K562 (cell line): ENCODE measurements around the gene RALGPS1. TPM values are rescaled to one million over a fixed set of nuclear protein-coding genes. Genes with fewer than 3 reads are reported as not detected.
A peak's percentile ranks its signal among the peaks of the same experiment; 100 is the strongest.

Experiments
- ATAC-seq: fragments of 200-7000 bp; cut with Tn5 transposase; 3 replicates; pipeline ENCODE4 v1.9.1; 2020; ENCODE audit warnings: moderate library complexity
- BruUV-seq: library from RNA; stranded (reverse); fragments of 400-500 nt; replicated peaks from 2 replicates; lab custom pipeline; 2021; lab: Mats Ljungman, UMichigan
- CTCF ChIA-PET: fragments of 300-600 bp; formaldehyde crosslinking; extraction: SDS; loops from one replicate; lab custom pipeline; 2021; ENCODE audit warnings: low intra/inter-chr PET ratio; lab: Yijun Ruan, JAX
- POLR2A ChIA-PET: fragments of 300-600, 350-650 bp; sonication (Branson Sonifier 250); formaldehyde crosslinking; extraction: SDS; loops from one replicate; lab custom pipeline; 2021; ENCODE audit warnings: antibody characterized with exemption, inconsistent platforms; lab: Yijun Ruan, JAX
- DNase-seq, 4 experiments: peaks; one replicate each; pipeline versions ENCODE4 v3.0.0 to v3.0.0-alpha.2; 2011 to 2018; ENCODE audit warnings: low spot score in 3 of 4, mixed read lengths in 3 of 4; ENCODE audit errors: extremely low read depth in 1 of 4
- FAIRE-seq: peaks from 2 replicates; lab custom pipeline; 2011; peaks lifted over from hg19 to GRCh38; lab: Jason Lieb, UNC
- H2AFZ ChIP-seq: 2 replicates; pipeline ENCODE4 v1.6.0; 2011; ENCODE audit warnings: low read depth, low read length, control low read depth, inconsistent platforms
- H3K27ac ChIP-seq: fragments of 200-600 bp; 3 replicates; pipeline ENCODE4 v1.8.0; 2011; ENCODE audit warnings: low read depth, mild to moderate bottlenecking, control low read depth, inconsistent platforms, low read length, moderate library complexity, mixed read lengths; ENCODE audit errors: extremely low read depth
- H3K27me3 ChIP-seq, 2 experiments: fragments of 300-600 bp in 1 of 2; 2 replicates in 1 of 2; 3 replicates in 1 of 2; pipeline versions ENCODE4 v1.6.0 to v1.8.0; 2011; ENCODE audit warnings: inconsistent platforms in 2 of 2, low read length in 2 of 2, mild to moderate bottlenecking in 1 of 2, mixed read lengths in 1 of 2, moderate library complexity in 1 of 2; ENCODE audit not compliant: control insufficient read depth in 2 of 2, insufficient read depth in 2 of 2
- H3K36me3 ChIP-seq: fragments of 300-600 bp; 3 replicates; pipeline ENCODE4 v1.8.0; 2011; ENCODE audit warnings: mild to moderate bottlenecking, low read length, inconsistent platforms; ENCODE audit not compliant: control insufficient read depth, insufficient read depth
- H3K4me1 ChIP-seq, 2 experiments: fragments of 200-600 bp in 1 of 2; replicated peaks in 1 of 2; 2 replicates in 1 of 2; 3 replicates in 1 of 2; pipeline versions ENCODE4 v1.5.1 to v1.8.0; 2011; ENCODE audit warnings: inconsistent platforms in 2 of 2, low read length in 2 of 2, mild to moderate bottlenecking in 1 of 2, mixed read lengths in 1 of 2, moderate library complexity in 1 of 2; ENCODE audit not compliant: control insufficient read depth in 2 of 2, insufficient read depth in 2 of 2
- H3K4me2 ChIP-seq: 2 replicates; pipeline ENCODE4 v1.6.1; 2011; ENCODE audit warnings: low read length, control low read depth, inconsistent platforms, mixed read lengths; ENCODE audit not compliant: insufficient read depth
- H3K4me3 ChIP-seq: fragments of 200-600 bp; sonication (generic), shearing (Covaris generic); 2 replicates; pipeline ENCODE4 v1.5.1; 2016; ENCODE audit warnings: control low read depth, inconsistent platforms
- H3K79me2 ChIP-seq: fragments of 200-600 bp; 3 replicates; pipeline ENCODE4 v1.8.0; 2011; ENCODE audit warnings: low read length, inconsistent platforms; ENCODE audit not compliant: control insufficient read depth, insufficient read depth
- H3K9ac ChIP-seq, 2 experiments: 2 replicates each; pipeline versions ENCODE4 v1.6.0 to v1.6.1; 2011; ENCODE audit warnings: low read depth in 2 of 2, low read length in 2 of 2, control low read depth in 1 of 2, inconsistent platforms in 1 of 2, mild to moderate bottlenecking in 1 of 2, mixed read lengths in 1 of 2; ENCODE audit not compliant: insufficient read depth in 1 of 2
- H3K9me1 ChIP-seq: one replicate; pipeline ENCODE4 v1.6.0; 2011; ENCODE audit warnings: inconsistent platforms, mild to moderate bottlenecking, low read length, moderate library complexity; ENCODE audit not compliant: control insufficient read depth, insufficient read depth
- H3K9me3 ChIP-seq: replicated peaks from 2 replicates; pipeline ENCODE4 v1.5.1; 2011; ENCODE audit warnings: low read depth, low read length, inconsistent platforms; ENCODE audit not compliant: control insufficient read depth, insufficient read depth
- H4K20me1 ChIP-seq: replicated peaks from 2 replicates; pipeline ENCODE4 v1.6.1; 2011; ENCODE audit warnings: low read length, inconsistent platforms, mixed read lengths; ENCODE audit not compliant: control insufficient read depth, insufficient read depth
- EGR1 ChIP-seq: fragments of 450-650 bp; conservative IDR thresholded peaks from 2 replicates; pipeline ENCODE4 v1.6.1; 2017; ENCODE audit warnings: mild to moderate bottlenecking
- ETS2 ChIP-seq: IDR thresholded peaks from 2 replicates; pipeline ENCODE4 v1.6.1; 2016; ENCODE audit warnings: borderline replicate concordance, missing genetic modification characterization, mild to moderate bottlenecking, moderate library complexity, missing compliant biosample characterization; ENCODE audit not compliant: poor library complexity, severe bottlenecking
- EZH2 ChIP-seq: IDR thresholded peaks from 2 replicates; pipeline ENCODE4 v1.6.1; 2012; ENCODE audit warnings: low read depth, mild to moderate bottlenecking, inconsistent platforms, low read length, borderline replicate concordance
- KAT7 ChIP-seq: sonication (generic); formaldehyde crosslinking; IDR thresholded peaks from 2 replicates; pipeline ENCODE4 v1.8.0; 2022; ENCODE audit warnings: missing genetic modification reagents, mild to moderate bottlenecking, borderline replicate concordance
- NFATC3 ChIP-seq: fragments of 450-650 bp; IDR thresholded peaks from 2 replicates; pipeline ENCODE4 v1.6.1; 2017; ENCODE audit warnings: mild to moderate bottlenecking
- POLR2AphosphoS2 ChIP-seq: IDR thresholded peaks from 2 replicates; pipeline ENCODE4 v1.6.1; 2012; ENCODE audit warnings: low read length, improper control_type of control experiment
- SIRT6 ChIP-seq: IDR thresholded peaks from one replicate; pipeline ENCODE4 v1.6.1; 2012; ENCODE audit warnings: low read depth, mild to moderate bottlenecking, control low read depth, inconsistent platforms, low read length, moderate library complexity
- SPI1 ChIP-seq: IDR thresholded peaks from 2 replicates; pipeline ENCODE4 v1.6.1; 2011; ENCODE audit warnings: low read depth, low read length, control low read depth, borderline replicate concordance
- WGBS: fragments of 100-300 bp; shearing (Covaris generic); methylation state at CpG from one replicate; pipeline ENCODE4 v1.1.6; 2016; ENCODE audit warnings: low coverage, mixed read lengths; ENCODE audit not compliant: insufficient coverage; ENCODE audit errors: missing lambda C conversion rate; 5-methylcytosine and 5-hydroxymethylcytosine counted together
- in situ Hi-C: fragments of 300-500 bp; cut with MboI; formaldehyde crosslinking; loops from 4 replicates; pipeline ENCODE4 v1.15.0; 2018; ENCODE audit warnings: inconsistent platforms, mixed read lengths
- intact Hi-C: fragments of 100-400 bp; cut with micrococcal nuclease; formaldehyde crosslinking; loops from 2 replicates; pipeline ENCODE4 v1.14.2; 2022
- polyA plus RNA-seq, 8 experiments: library from polyadenylated mRNA; depleted of rRNA in 4 of 8; stranded (reverse) in 5 of 8; unstranded in 3 of 8; fragments of >200 nt; fragmentation: Nextera tagmentation in 2 of 8; fragmentation: Illumina TruSeq in 1 of 8; extraction: Ambion mirVana in 2 of 8; extraction: Trizol in 1 of 8; gene quantifications; 2 replicates each; pipeline versions ENCODE4 v1.2.1 to v1.2.3, GENCODE V29; 2011 to 2014; ENCODE audit warnings: inconsistent platforms in 1 of 8, missing spikeins in 1 of 8
- total RNA-seq, 7 experiments: library from RNA; depleted of rRNA in 6 of 7; stranded (reverse); fragments of >200 nt in 6 of 7; fragmentation: Illumina TruSeq in 2 of 7; extraction: Trizol in 2 of 7; gene quantifications; 2 replicates each; pipeline versions ENCODE4 v1.2.1 to v1.2.3, GENCODE V29; 2011 to 2021; ENCODE audit warnings: low replicate concordance in 1 of 7
- TF ChIP-seq, protein P1 (sequence below): fragments of 200-800 bp; sonication (Bioruptor generic); IDR thresholded peaks from 2 replicates; pipeline ENCODE4 v1.6.1; 2016; ENCODE audit warnings: missing genetic modification characterization, missing compliant biosample characterization

RALGPS1 gene
- total and polyA plus RNA-seq, 9 of the 15 experiments (the other 6 are each of a cell fraction or from before 2014, with no cell fraction given), result 0.04 to 2.6 (median 1.5) TPM

- H3K4me1 ChIP-seq, result peaks cover 6 to 7% of the 10 kb centered on the region in 2 experiments; a peak in 3 of 5 replicates
- peaks cover 6% of the 10 kb centered on the region; the same call in 1 of the 2 replicates for H4K20me1 ChIP-seq
- no peak overlapping the region for H2AFZ ChIP-seq
- no peak overlapping the region for H3K27ac ChIP-seq
- WGBS, result 85% methylated on average over 6 of the region's 7 CpGs
- in situ Hi-C loops, result no loop called here
- H3K9ac ChIP-seq, result peak overlapping the region in 1 of 2 experiments; percentile 46; a peak in 1 of 4 replicates
- H3K27me3 ChIP-seq, result no peaks in the 10 kb centered on the region
- TF ChIP-seq NFATC3, result no peak
- 0 out of 2 replicates have a peak, but pooled peaks have one; percentile 9 for TF ChIP-seq EGR1
- TF ChIP-seq EZH2, result no peak
- TF ChIP-seq KAT7 (CRISPR knock-in tag), result no peak
- no peak for DNase-seq
- ChIA-PET CTCF (no interaction called here), POLR2A (interaction anchor here (2.1 kb wide), 1 partner anchor 13 kb away, joined by 5 read pairs; no protein-coding TSS in a partner anchor)
- no peak for FAIRE-seq
- no TSS peak for BruUV-seq
- no peak for ATAC-seq
- peaks cover 35% of the 10 kb centered on the region for H3K79me2 ChIP-seq
- H3K9me3 ChIP-seq, result no peaks in the 10 kb centered on the region
- peaks cover 31% of the 10 kb centered on the region; the same call in 1 of the 3 replicates for H3K36me3 ChIP-seq
- H3K4me3 ChIP-seq, result no peak overlapping the region
- H3K9me1 ChIP-seq, result no peaks in the 10 kb centered on the region
- intact Hi-C loops, result no loop called here
- no peak overlapping the region for H3K4me2 ChIP-seq
Observed at GRCh38 chr9:126869368-126869767, 45.2 kb upstream of the RALGPS1 start.

- FAIRE-seq (peak; percentile 75), ATAC-seq (peak; percentile 42), DNase-seq (no peak)
- H3K9ac ChIP-seq, result no peak overlapping the region
- WGBS, result 52% methylated on average over 4 of the region's 4 CpGs
- no peak overlapping the region for H2AFZ ChIP-seq
- no peak overlapping the region for H3K4me2 ChIP-seq
- H3K36me3 ChIP-seq, result peaks cover 12% of the 10 kb centered on the region; the same call in 1 of the 3 replicates
- H4K20me1 ChIP-seq, result peaks cover 6% of the 10 kb centered on the region; the same call in 1 of the 2 replicates
- BruUV-seq, result no TSS peak
- H3K9me1 ChIP-seq, result no peaks in the 10 kb centered on the region
- H3K9me3 ChIP-seq, result no peaks in the 10 kb centered on the region
- H3K4me1 ChIP-seq, result peaks cover 6 to 7% of the 10 kb centered on the region in 2 experiments; a peak in 3 of 5 replicates
- ChIA-PET POLR2A (interaction anchor here (0.7 to 3.9 kb wide), 3 partner anchors 10 to 17 kb away, joined by 3 to 20 read pairs (median 4); no protein-coding TSS in a partner anchor), CTCF (interaction anchor here (0.5 kb wide), 1 partner anchor 64 kb away, joined by 4 read pairs; no protein-coding TSS in a partner anchor)
- in situ Hi-C loops (no loop called here), intact Hi-C loops (no loop called here)
- H3K4me3 ChIP-seq, result no peak overlapping the region
- peaks cover 50% of the 10 kb centered on the region for H3K79me2 ChIP-seq
- peak overlapping the region; percentile 16; the same call in 1 of the 3 replicates for H3K27ac ChIP-seq
- no peaks in the 10 kb centered on the region for H3K27me3 ChIP-seq
- no peak for TF ChIP-seq SIRT6
- TF ChIP-seq, protein P1, sequence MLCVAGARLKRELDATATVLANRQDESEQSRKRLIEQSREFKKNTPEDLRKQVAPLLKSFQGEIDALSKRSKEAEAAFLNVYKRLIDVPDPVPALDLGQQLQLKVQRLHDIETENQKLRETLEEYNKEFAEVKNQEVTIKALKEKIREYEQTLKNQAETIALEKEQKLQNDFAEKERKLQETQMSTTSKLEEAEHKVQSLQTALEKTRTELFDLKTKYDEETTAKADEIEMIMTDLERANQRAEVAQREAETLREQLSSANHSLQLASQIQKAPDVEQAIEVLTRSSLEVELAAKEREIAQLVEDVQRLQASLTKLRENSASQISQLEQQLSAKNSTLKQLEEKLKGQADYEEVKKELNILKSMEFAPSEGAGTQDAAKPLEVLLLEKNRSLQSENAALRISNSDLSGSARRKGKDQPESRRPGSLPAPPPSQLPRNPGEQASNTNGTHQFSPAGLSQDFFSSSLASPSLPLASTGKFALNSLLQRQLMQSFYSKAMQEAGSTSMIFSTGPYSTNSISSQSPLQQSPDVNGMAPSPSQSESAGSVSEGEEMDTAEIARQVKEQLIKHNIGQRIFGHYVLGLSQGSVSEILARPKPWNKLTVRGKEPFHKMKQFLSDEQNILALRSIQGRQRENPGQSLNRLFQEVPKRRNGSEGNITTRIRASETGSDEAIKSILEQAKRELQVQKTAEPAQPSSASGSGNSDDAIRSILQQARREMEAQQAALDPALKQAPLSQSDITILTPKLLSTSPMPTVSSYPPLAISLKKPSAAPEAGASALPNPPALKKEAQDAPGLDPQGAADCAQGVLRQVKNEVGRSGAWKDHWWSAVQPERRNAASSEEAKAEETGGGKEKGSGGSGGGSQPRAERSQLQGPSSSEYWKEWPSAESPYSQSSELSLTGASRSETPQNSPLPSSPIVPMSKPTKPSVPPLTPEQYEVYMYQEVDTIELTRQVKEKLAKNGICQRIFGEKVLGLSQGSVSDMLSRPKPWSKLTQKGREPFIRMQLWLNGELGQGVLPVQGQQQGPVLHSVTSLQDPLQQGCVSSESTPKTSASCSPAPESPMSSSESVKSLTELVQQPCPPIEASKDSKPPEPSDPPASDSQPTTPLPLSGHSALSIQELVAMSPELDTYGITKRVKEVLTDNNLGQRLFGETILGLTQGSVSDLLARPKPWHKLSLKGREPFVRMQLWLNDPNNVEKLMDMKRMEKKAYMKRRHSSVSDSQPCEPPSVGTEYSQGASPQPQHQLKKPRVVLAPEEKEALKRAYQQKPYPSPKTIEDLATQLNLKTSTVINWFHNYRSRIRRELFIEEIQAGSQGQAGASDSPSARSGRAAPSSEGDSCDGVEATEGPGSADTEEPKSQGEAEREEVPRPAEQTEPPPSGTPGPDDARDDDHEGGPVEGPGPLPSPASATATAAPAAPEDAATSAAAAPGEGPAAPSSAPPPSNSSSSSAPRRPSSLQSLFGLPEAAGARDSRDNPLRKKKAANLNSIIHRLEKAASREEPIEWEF (CRISPR knock-in tag), result no peak
- TF ChIP-seq POLR2AphosphoS2, result no peak
- TF ChIP-seq SPI1, result peak; percentile 35; the same call in 1 of the 2 replicates
- no peak for TF ChIP-seq ETS2
Observed at GRCh38 chr9:126872516-126872915, 42.1 kb upstream of the RALGPS1 start.
